Mesendoderm (in vitro differentiated cells): ENCODE results near the gene ATP2C2.

Source experiments
- DNase-seq: peaks from one replicate; pipeline ENCODE4 v3.0.0; 2013
- H2AK5ac ChIP-seq: 2 replicates; pipeline ENCODE4 v1.6.1; 2013; ENCODE audit warnings: low read length, inconsistent platforms
- H2BK120ac ChIP-seq: 2 replicates; pipeline ENCODE4 v1.6.1; 2013; ENCODE audit warnings: low read depth, mild to moderate bottlenecking, low read length, moderate library complexity, mixed read lengths
- H2BK15ac ChIP-seq: replicated peaks from 2 replicates; pipeline ENCODE4 v1.6.1; 2013; ENCODE audit warnings: low read depth, mild to moderate bottlenecking, moderate library complexity
- H2BK5ac ChIP-seq: 2 replicates; pipeline ENCODE4 v1.6.1; 2013; ENCODE audit warnings: low read length, inconsistent platforms
- H3K18ac ChIP-seq: 2 replicates; pipeline ENCODE4 v1.6.1; 2013; ENCODE audit warnings: mild to moderate bottlenecking, low read length, mixed read lengths
- H3K23ac ChIP-seq: one replicate; pipeline ENCODE4 v1.6.1; 2013; ENCODE audit warnings: low read length
- H3K27ac ChIP-seq: 2 replicates; pipeline ENCODE4 v1.5.1; 2013; ENCODE audit warnings: low read depth, mild to moderate bottlenecking, inconsistent platforms, low read length, moderate library complexity
- H3K27me3 ChIP-seq: 2 replicates; pipeline ENCODE4 v1.6.1; 2013; ENCODE audit warnings: low read length, control low read depth, mild to moderate bottlenecking, inconsistent platforms; ENCODE audit not compliant: insufficient read depth, poor library complexity
- H3K36me3 ChIP-seq: 2 replicates; pipeline ENCODE4 v1.6.1; 2013; ENCODE audit warnings: low read length, inconsistent platforms; ENCODE audit not compliant: control insufficient read depth, insufficient read depth
- H3K4ac ChIP-seq: one replicate; pipeline ENCODE4 v1.6.1; 2013; ENCODE audit warnings: low read depth, mild to moderate bottlenecking, low read length, moderate library complexity
- H3K4me1 ChIP-seq: 2 replicates; pipeline ENCODE4 v1.6.1; 2013; ENCODE audit warnings: low read depth, low read length, inconsistent platforms; ENCODE audit not compliant: control insufficient read depth
- H3K4me2 ChIP-seq: 2 replicates; pipeline ENCODE4 v1.6.1; 2013; ENCODE audit warnings: low read length
- H3K4me3 ChIP-seq: 2 replicates; pipeline ENCODE4 v1.5.1; 2013; ENCODE audit warnings: mild to moderate bottlenecking, low read length
- H3K56ac ChIP-seq: one replicate; pipeline ENCODE4 v1.6.1; 2013; ENCODE audit warnings: low read length
- H3K79me1 ChIP-seq: 2 replicates; pipeline ENCODE4 v1.6.1; 2013; ENCODE audit warnings: low read length, inconsistent platforms
- H3K79me2 ChIP-seq: 2 replicates; pipeline ENCODE4 v1.6.1; 2013; ENCODE audit warnings: mild to moderate bottlenecking, low read length; ENCODE audit not compliant: control insufficient read depth, insufficient read depth
- H3K9ac ChIP-seq: 2 replicates; pipeline ENCODE4 v1.6.1; 2013; ENCODE audit warnings: low read length, inconsistent platforms
- H4K5ac ChIP-seq: one replicate; pipeline ENCODE4 v1.6.1; 2013; ENCODE audit warnings: low read length
- H4K8ac ChIP-seq: one replicate; pipeline ENCODE4 v1.6.1; 2013; ENCODE audit warnings: low read depth, mild to moderate bottlenecking, control low read depth, low read length, moderate library complexity
- WGBS: extraction: QIAGEN DNeasy Blood & Tissue Kit; methylation state at CpG from one replicate; pipeline ENCODE4 v1.1.7; 2013; ENCODE audit warnings: low lambda C conversion rate, missing lambda C conversion rate; ENCODE audit not compliant: insufficient coverage; ENCODE audit errors: extremely low coverage; 5-methylcytosine and 5-hydroxymethylcytosine counted together

The ATP2C2 gene

GRCh38 chr16:84412262-84412661, 43.9 kb downstream of the ATP2C2 start:
- H2BK120ac ChIP-seq, result no peak overlapping the region
- H4K5ac ChIP-seq, result no peak overlapping the region
- H2BK5ac ChIP-seq, result no peak overlapping the region
- WGBS, result no CpG with 5 or more reads among the region's 11 CpGs
- no peak overlapping the region for H2BK15ac ChIP-seq
- no peak for DNase-seq
- no peak overlapping the region for H3K4me2 ChIP-seq
- no peak overlapping the region for H3K4me3 ChIP-seq
- no peak overlapping the region for H3K18ac ChIP-seq
- H3K56ac ChIP-seq, result no peak overlapping the region
- H3K4me1 ChIP-seq, result no peaks in the 10 kb centered on the region
- no peaks in the 10 kb centered on the region for H3K36me3 ChIP-seq
- H3K9ac ChIP-seq, result no peak overlapping the region
- no peak overlapping the region for H2AK5ac ChIP-seq
- H3K27ac ChIP-seq, result no peak overlapping the region
- no peaks in the 10 kb centered on the region for H3K79me1 ChIP-seq
- no peak overlapping the region for H4K8ac ChIP-seq
- H3K4ac ChIP-seq, result no peak overlapping the region
- no peaks in the 10 kb centered on the region for H3K79me2 ChIP-seq
- H3K27me3 ChIP-seq, result no peaks in the 10 kb centered on the region
- H3K23ac ChIP-seq, result no peak overlapping the region

- no CpG with 5 or more reads among the region's 22 CpGs for WGBS
- DNase-seq, result no peak
These were observed 45.1 kb downstream of the ATP2C2 start for GRCh38 chr16:84413244-84414004.

GRCh38 chr16:84414789-84415326, 46.5 kb downstream of the ATP2C2 start:
- H4K5ac ChIP-seq, result no peak overlapping the region
- no peaks in the 10 kb centered on the region for H3K27me3 ChIP-seq
- H2BK120ac ChIP-seq, result no peak overlapping the region
- H3K79me2 ChIP-seq, result no peaks in the 10 kb centered on the region
- H3K4me2 ChIP-seq, result no peak overlapping the region
- no peak overlapping the region for H2AK5ac ChIP-seq
- DNase-seq, result no peak
- no peak overlapping the region for H3K56ac ChIP-seq
- H2BK5ac ChIP-seq, result no peak overlapping the region
- no peak overlapping the region for H4K8ac ChIP-seq
- no peak overlapping the region for H3K4ac ChIP-seq
- no peaks in the 10 kb centered on the region for H3K36me3 ChIP-seq
- no peak overlapping the region for H3K4me3 ChIP-seq
- WGBS, result no CpG with 5 or more reads among the region's 12 CpGs
- H3K79me1 ChIP-seq, result no peaks in the 10 kb centered on the region
- no peak overlapping the region for H3K27ac ChIP-seq
- no peak overlapping the region for H3K23ac ChIP-seq
- H3K9ac ChIP-seq, result no peak overlapping the region
- no peak overlapping the region for H2BK15ac ChIP-seq
- H3K18ac ChIP-seq, result no peak overlapping the region
- no peaks in the 10 kb centered on the region for H3K4me1 ChIP-seq

More at GRCh38 chr16:84413244-84414004, 45.1 kb downstream of the ATP2C2 start:
- no peak overlapping the region for H3K56ac ChIP-seq
- no peak overlapping the region for H3K4me2 ChIP-seq
- no peak overlapping the region for H3K18ac ChIP-seq
- H3K9ac ChIP-seq, result no peak overlapping the region
- H3K4ac ChIP-seq, result no peak overlapping the region
- no peaks in the 10 kb centered on the region for H3K36me3 ChIP-seq
- H2BK5ac ChIP-seq, result no peak overlapping the region
- no peak overlapping the region for H2BK15ac ChIP-seq
- H4K5ac ChIP-seq, result no peak overlapping the region
- H2BK120ac ChIP-seq, result no peak overlapping the region
- no peak overlapping the region for H3K4me3 ChIP-seq
- no peak overlapping the region for H4K8ac ChIP-seq
- no peak overlapping the region for H2AK5ac ChIP-seq
- no peaks in the 10 kb centered on the region for H3K79me2 ChIP-seq
- H3K79me1 ChIP-seq, result no peaks in the 10 kb centered on the region
- H3K27ac ChIP-seq, result no peak overlapping the region
- no peaks in the 10 kb centered on the region for H3K4me1 ChIP-seq
- H3K23ac ChIP-seq, result no peak overlapping the region
- H3K27me3 ChIP-seq, result no peaks in the 10 kb centered on the region

GRCh38 chr16:84416407-84417321, 48.3 kb downstream of the ATP2C2 start:
- no peak overlapping the region for H3K4ac ChIP-seq
- no peaks in the 10 kb centered on the region for H3K4me1 ChIP-seq
- no peak overlapping the region for H3K4me3 ChIP-seq
- no peak overlapping the region for H2AK5ac ChIP-seq
- no peak for DNase-seq
- no peak overlapping the region for H4K8ac ChIP-seq
- no peaks in the 10 kb centered on the region for H3K79me2 ChIP-seq
- H3K18ac ChIP-seq, result no peak overlapping the region
- no peak overlapping the region for H4K5ac ChIP-seq
- whole genome bisulfite sequencing, result no CpG with 5 or more reads among the region's 20 CpGs
- no peak overlapping the region for H2BK120ac ChIP-seq
- no peak overlapping the region for H3K9ac ChIP-seq
- no peak overlapping the region for H2BK15ac ChIP-seq
- H3K27ac ChIP-seq, result no peak overlapping the region
- no peaks in the 10 kb centered on the region for H3K79me1 ChIP-seq
- no peak overlapping the region for H3K23ac ChIP-seq
- no peak overlapping the region for H2BK5ac ChIP-seq
- H3K27me3 ChIP-seq, result no peaks in the 10 kb centered on the region
- no peak overlapping the region for H3K56ac ChIP-seq
- H3K36me3 ChIP-seq, result no peaks in the 10 kb centered on the region
- H3K4me2 ChIP-seq, result no peak overlapping the region

GRCh38 chr16:84418056-84418849, 49.9 kb downstream of the ATP2C2 start:
- no peak for DNase-seq
- no peak overlapping the region for H2BK5ac ChIP-seq
- H3K79me2 ChIP-seq, result no peaks in the 10 kb centered on the region
- no peak overlapping the region for H3K23ac ChIP-seq
- H3K27ac ChIP-seq, result no peak overlapping the region
- H3K27me3 ChIP-seq, result no peaks in the 10 kb centered on the region
- no peak overlapping the region for H3K18ac ChIP-seq
- H2AK5ac ChIP-seq, result no peak overlapping the region
- no peak overlapping the region for H2BK15ac ChIP-seq
- WGBS, result no CpG with 5 or more reads among the region's 25 CpGs
- no peak overlapping the region for H2BK120ac ChIP-seq
- H4K8ac ChIP-seq, result no peak overlapping the region
- H3K4me2 ChIP-seq, result no peak overlapping the region
- no peaks in the 10 kb centered on the region for H3K36me3 ChIP-seq
- H3K79me1 ChIP-seq, result no peaks in the 10 kb centered on the region
- no peak overlapping the region for H3K4ac ChIP-seq
- H3K4me1 ChIP-seq, result no peaks in the 10 kb centered on the region
- H3K56ac ChIP-seq, result no peak overlapping the region
- no peak overlapping the region for H4K5ac ChIP-seq
- no peak overlapping the region for H3K4me3 ChIP-seq
- H3K9ac ChIP-seq, result no peak overlapping the region
